Measurements from ENCODE around the gene IRF2BP2.

IRF2BP2 gene

DNA sequence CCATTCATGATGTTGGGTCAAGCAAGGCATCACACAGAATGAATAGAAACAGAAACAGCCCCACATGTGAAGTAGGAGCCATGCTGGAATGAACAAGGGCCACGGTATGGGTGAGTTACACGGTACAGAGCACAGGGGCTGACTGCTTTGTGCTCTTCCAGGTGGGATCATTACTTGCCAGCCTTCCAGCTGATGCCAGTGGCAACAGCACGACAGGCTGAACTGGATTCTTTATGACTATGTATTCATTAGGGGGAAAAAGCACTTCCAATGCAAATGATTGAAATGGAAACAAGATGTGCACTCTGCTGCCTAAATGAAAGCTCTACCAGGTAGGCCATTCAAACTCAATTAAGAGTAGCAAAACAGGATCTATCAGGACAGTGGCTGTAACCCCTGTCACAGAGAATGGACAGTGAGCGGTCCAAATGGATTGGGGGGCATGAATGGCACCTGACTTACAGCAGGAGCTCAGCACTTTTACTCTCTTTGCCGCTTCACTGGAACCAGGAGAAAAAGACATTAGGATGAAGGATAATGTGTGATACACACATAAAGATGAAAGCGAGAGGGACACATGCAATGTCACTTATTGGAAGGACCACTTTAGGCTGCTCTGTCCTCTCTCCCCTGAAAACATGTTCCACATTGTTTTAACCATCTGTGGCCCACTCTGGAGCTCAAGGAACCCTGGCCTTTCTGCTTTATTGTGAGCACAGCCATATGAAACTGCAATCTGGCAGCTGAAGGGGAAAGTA, 23.4 kb upstream of the IRF2BP2 start:
- DNase-seq: no peak

- DNase-seq: no peak
These were observed 22.2 kb upstream of the IRF2BP2 start for GRCh38 chr1:234632225-234632624.

- DNase-seq: no peak
These were observed 21.7 kb upstream of the IRF2BP2 start for GRCh38 chr1:234631721-234632125.

GRCh38 chr1:234629026-234629425, 19.0 kb upstream of the IRF2BP2 start:
- no peak for DNase-seq

GRCh38 chr1:234628089-234628488, 18.1 kb upstream of the IRF2BP2 start:
- no peak for DNase-seq

- no peak for DNase-seq
These were observed 17.3 kb upstream of the IRF2BP2 start for GRCh38 chr1:234627009-234627950.

DNA sequence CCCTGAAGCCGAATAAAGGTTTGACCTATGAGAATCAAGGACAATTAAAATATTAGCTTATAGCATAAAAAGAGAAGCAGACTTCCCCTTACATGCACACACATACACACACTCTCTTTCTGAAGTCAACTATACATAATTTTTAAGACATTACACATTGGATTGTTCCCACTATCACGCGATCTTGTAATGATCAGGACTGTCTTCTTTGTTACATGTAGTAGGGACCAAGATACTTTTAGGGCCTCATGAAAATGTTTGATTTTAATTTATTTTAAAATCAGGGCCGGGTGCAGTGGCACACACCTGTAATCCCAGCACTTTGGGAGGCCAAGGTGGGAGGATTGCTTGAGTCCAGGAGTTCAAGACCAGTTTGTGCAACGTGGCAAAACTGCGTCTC, 16.4 kb upstream of the IRF2BP2 start:
- DNase-seq: no peak

GRCh38 chr1:234624724-234625117, 14.7 kb upstream of the IRF2BP2 start:
- no peak for DNase-seq

GRCh38 chr1:234621657-234622335, 11.8 kb upstream of the IRF2BP2 start:
- no peak for DNase-seq

DNA sequence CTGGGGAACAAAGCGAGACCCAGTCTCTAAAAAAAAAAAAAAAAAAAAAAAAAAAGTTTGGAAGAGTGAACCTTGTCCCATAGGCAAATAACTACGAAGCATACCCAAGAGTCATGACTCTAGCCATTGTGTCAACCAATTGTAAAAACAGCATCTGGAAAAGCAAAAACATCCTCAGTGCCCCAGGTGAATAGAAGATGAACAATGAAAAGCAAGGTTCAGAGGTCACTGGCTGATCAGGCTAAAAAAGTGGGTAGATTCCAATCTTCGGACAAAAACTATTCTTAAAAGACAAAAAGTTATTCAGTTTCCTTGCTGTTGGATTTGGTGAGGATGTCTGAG, 11.1 kb upstream of the IRF2BP2 start:
- DNase-seq: no peak

- DNase-seq: no peak
These were observed 10.5 kb upstream of the IRF2BP2 start for GRCh38 chr1:234620272-234621126.

- no peak for DNase-seq
These were observed 9.8 kb upstream of the IRF2BP2 start for GRCh38 chr1:234619794-234620247.

- no peak for DNase-seq
These were observed 9.1 kb upstream of the IRF2BP2 start for GRCh38 chr1:234619071-234619480.

GRCh38 chr1:234618737-234619049, 8.7 kb upstream of the IRF2BP2 start:
- no peak for DNase-seq

DNA sequence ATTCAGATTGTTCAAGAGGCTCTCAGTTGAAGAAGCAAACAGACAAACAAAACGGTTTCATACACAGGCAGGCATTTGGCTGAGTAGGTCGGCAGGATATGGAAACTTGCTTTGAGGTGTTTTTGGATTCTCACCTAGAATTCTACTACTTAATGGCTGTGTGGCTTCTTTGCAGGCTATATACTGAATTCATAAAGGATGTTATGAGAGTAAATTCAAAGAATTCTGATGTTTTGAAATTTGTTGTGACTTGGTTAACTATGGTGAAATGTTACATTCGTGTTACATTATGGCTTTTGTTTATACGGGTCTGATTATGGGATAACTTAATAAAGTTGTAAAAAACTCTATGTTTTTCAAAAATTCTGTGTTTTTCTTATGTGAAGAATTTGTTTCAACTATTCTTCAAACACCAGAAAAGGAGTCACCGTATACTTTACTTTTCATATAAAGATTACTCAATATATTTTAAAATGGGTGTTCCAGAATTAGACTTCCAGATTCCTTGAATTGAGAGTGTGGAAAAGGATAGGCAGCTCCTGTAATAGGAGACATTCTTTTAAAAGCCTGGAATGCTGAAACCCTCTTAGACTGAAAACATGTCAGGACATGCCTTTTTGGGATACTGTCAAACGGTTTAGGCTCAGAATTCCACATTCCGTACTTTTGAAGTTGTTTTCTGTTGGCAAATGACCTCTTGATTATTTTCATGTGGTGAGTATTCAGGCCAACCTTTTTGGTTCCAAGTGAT, 8.2 kb upstream of the IRF2BP2 start:
- no peak for DNase-seq

GRCh38 chr1:234617131-234617985, 7.4 kb upstream of the IRF2BP2 start:
- DNase-seq: no peak

GRCh38 chr1:234616644-234617043, 6.7 kb upstream of the IRF2BP2 start:
- DNase-seq: no peak

DNA sequence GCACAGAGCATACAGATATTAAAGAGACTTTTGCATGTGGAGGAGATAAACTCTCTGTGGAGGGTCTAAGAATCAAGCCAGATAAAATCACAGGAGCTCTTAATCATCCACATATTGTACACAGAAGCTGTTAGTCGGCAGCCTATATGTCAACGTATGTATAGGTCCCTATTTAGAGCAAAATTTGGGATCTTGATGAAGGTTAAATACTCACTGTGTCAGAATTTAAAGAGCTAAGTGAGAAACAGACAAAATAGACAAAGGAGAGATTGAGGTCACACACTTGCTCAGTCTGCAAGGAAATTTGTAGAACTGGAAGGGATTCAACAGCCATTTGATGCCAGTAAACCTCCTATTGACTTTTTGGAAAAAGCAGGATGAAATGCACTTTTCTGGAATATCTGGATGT, 4.1 kb upstream of the IRF2BP2 start:
- no peak for DNase-seq

DNA sequence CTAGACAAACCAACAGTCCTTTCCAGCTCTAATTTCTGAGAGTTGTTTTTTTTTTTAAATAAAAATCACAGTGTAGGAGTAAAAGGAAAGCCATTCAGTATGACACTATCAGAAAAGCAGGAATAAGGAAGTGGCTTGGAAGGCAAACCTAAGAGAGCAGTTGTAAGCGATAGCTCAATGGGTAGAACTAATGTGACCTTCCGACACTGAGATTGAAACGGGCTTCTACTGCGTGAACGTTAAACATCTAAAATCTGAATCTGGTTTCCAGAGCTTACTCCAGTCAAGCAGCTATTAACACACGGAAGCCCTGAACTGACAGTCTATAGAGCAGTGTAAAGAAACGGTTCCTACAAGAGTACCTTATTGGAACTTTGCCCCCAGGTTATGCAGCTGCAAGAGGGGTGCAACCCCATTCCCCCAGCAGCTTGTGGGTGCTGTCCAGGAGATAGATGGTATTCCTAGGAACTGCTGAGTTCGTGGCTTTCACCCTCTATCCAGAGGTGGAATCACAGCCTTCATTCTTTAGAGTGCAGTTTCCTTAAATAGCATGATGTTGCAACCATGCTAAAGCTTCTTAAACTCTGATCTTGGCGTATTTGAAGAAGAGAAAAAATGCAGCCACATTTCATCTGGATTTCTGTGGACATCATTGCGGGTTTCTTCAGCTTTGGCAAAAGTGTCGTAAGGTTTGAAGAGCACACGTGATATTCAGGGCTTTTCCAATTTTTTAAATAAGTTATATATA, 3.3 kb upstream of the IRF2BP2 start:
- DNase-seq: no peak
